DND-41 (cell line): ENCODE data around the gene ADGRG4.

Experiments used
- EZH2 ChIP-seq: IDR thresholded peaks from 3 replicates; pipeline ENCODE4 v1.6.1; 2012; ENCODE audit warnings: borderline replicate concordance, low read depth, mild to moderate bottlenecking, moderate library complexity, low read length, inconsistent platforms; ENCODE audit not compliant: severe bottlenecking
- TF ChIP-seq, protein P1 (sequence below): IDR thresholded peaks from 2 replicates; pipeline ENCODE4 v1.5.1; 2012; ENCODE audit warnings: borderline replicate concordance, low read length, moderate library complexity, mild to moderate bottlenecking; ENCODE audit not compliant: poor library complexity, severe bottlenecking; ENCODE audit errors: extremely low read depth

DNA sequence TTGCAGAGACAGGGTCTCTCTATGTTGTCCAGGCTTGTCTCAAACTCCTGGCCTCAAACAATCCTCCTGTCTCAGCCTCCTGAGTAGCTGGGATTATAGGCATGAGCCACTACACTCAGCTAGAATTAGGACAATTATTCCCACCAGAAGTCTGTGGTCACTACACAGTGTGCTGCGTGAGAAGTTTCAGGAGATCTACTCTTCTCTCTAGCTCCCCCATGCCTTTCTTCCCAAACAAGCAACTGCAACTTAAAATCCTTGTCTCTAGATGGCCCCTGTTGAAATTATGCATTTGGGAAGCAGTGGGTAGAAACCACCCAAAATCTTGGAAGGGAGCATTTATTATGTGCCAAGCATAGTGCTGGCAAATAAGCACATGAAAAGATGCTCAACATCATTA, 28.4 kb upstream of the ADGRG4 start:
- no peak for TF ChIP-seq EZH2
- TF ChIP-seq, protein P1, sequence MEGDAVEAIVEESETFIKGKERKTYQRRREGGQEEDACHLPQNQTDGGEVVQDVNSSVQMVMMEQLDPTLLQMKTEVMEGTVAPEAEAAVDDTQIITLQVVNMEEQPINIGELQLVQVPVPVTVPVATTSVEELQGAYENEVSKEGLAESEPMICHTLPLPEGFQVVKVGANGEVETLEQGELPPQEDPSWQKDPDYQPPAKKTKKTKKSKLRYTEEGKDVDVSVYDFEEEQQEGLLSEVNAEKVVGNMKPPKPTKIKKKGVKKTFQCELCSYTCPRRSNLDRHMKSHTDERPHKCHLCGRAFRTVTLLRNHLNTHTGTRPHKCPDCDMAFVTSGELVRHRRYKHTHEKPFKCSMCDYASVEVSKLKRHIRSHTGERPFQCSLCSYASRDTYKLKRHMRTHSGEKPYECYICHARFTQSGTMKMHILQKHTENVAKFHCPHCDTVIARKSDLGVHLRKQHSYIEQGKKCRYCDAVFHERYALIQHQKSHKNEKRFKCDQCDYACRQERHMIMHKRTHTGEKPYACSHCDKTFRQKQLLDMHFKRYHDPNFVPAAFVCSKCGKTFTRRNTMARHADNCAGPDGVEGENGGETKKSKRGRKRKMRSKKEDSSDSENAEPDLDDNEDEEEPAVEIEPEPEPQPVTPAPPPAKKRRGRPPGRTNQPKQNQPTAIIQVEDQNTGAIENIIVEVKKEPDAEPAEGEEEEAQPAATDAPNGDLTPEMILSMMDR, result no peak
